Fibroblast of lung (primary cell): ENCODE data around the gene FXYD4.

Experiments
- EZH2 ChIP-seq: IDR thresholded peaks from 2 replicates; pipeline ENCODE4 v1.5.1; 2012; ENCODE audit warnings: low read length, control low read depth, mild to moderate bottlenecking; ENCODE audit errors: missing control alignments
- TF ChIP-seq, protein P1 (sequence below), 2 donors: IDR thresholded peaks in 1 of 2; conservative IDR thresholded peaks in 1 of 2; 1 replicate in 1 of 2; 2 replicates in 1 of 2; pipeline ENCODE4 v1.5.1; 2011 to 2012; ENCODE audit warnings: low read length in 2 of 2, control low read depth in 1 of 2, inconsistent platforms in 1 of 2, low read depth in 1 of 2, mild to moderate bottlenecking in 1 of 2

DNA sequence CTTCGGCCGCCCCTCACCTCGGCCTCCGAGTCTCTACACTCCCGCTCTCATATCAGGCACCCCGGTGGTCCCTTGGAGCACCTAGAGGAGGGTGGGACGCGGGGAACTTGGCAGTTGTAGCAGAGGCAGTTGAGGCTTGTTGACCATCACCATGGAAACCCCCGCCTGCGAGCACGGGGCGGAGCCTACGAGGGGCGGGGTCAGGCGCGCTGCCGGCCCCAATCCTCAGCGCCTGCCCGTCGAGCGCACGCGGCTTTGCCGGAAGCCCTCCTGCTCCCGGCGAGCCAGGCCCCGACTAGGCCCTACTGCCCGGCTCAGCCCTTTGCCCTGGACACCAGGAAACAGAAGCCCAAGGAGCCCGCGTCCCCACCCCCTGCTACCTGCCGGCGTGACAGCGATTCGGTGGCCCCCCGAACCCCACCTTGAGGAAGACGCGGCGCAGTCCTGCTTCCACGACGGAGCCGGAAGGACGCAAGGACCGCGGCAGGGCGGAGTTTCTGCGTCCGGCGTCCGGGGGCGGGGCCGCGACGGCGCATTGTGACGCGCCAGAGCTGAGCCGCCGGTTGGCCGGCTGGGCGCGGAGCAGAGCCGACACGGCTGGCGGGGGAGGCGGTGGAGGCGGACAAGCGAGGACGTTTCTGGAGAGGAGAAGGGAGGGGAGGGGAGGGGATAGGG, 37.4 kb downstream of the FXYD4 start, which contains the start of gene HNRNPF:
- TF ChIP-seq, protein P1, sequence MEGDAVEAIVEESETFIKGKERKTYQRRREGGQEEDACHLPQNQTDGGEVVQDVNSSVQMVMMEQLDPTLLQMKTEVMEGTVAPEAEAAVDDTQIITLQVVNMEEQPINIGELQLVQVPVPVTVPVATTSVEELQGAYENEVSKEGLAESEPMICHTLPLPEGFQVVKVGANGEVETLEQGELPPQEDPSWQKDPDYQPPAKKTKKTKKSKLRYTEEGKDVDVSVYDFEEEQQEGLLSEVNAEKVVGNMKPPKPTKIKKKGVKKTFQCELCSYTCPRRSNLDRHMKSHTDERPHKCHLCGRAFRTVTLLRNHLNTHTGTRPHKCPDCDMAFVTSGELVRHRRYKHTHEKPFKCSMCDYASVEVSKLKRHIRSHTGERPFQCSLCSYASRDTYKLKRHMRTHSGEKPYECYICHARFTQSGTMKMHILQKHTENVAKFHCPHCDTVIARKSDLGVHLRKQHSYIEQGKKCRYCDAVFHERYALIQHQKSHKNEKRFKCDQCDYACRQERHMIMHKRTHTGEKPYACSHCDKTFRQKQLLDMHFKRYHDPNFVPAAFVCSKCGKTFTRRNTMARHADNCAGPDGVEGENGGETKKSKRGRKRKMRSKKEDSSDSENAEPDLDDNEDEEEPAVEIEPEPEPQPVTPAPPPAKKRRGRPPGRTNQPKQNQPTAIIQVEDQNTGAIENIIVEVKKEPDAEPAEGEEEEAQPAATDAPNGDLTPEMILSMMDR (conservative IDR thresholded peaks at IDR 0.05 in 1 of 2, IDR thresholded peaks at IDR 0.05 in 1 of 2; ENCODE audit: low read depth in 1 of 2, low read length in 2 of 2), result no peak
- no peak for TF ChIP-seq EZH2
